Measurements from ENCODE around the gene ZFY.

DNA sequence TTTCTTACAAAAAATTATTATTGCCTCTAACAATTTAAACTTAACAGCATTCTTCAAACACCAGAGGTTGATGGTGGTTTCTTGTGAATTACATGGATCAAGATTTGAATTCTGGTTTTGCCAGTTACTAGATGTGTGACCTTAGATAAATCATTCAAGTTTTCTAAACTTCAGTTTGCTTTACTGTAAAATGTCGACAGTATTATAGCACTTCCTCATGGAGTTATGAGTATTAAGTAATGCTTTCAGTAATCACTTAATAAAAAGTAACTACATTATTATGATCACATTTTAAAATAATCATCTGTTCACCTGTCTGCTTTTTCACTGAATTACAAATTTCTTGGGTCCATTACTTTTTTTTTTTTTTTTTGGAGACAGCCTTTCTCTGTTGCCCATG, 37.5 kb downstream of the ZFY start:
- TF ChIP-seq, protein P1, sequence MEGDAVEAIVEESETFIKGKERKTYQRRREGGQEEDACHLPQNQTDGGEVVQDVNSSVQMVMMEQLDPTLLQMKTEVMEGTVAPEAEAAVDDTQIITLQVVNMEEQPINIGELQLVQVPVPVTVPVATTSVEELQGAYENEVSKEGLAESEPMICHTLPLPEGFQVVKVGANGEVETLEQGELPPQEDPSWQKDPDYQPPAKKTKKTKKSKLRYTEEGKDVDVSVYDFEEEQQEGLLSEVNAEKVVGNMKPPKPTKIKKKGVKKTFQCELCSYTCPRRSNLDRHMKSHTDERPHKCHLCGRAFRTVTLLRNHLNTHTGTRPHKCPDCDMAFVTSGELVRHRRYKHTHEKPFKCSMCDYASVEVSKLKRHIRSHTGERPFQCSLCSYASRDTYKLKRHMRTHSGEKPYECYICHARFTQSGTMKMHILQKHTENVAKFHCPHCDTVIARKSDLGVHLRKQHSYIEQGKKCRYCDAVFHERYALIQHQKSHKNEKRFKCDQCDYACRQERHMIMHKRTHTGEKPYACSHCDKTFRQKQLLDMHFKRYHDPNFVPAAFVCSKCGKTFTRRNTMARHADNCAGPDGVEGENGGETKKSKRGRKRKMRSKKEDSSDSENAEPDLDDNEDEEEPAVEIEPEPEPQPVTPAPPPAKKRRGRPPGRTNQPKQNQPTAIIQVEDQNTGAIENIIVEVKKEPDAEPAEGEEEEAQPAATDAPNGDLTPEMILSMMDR (IDR thresholded peaks at IDR 0.05 in 8 of 11, conservative IDR thresholded peaks at IDR 0.05 in 3 of 11) = no peak
- no peak for TF ChIP-seq POLR2AphosphoS5 (IDR thresholded peaks at IDR 0.05)
- no peak for TF ChIP-seq POLR2A (IDR thresholded peaks at IDR 0.05)

Data from spleen (tissue), 7 donors.